GM12873 (cell line): ENCODE measurements around the gene SLC25A21.

Source experiments
- TF ChIP-seq, protein P1 (sequence below): IDR thresholded peaks from 2 replicates; pipeline ENCODE4 v1.5.1; 2012; ENCODE audit warnings: low read depth, mild to moderate bottlenecking, moderate library complexity, low read length, control low read depth; ENCODE audit not compliant: insufficient read depth; ENCODE audit errors: missing control alignments

SLC25A21 gene

DNA sequence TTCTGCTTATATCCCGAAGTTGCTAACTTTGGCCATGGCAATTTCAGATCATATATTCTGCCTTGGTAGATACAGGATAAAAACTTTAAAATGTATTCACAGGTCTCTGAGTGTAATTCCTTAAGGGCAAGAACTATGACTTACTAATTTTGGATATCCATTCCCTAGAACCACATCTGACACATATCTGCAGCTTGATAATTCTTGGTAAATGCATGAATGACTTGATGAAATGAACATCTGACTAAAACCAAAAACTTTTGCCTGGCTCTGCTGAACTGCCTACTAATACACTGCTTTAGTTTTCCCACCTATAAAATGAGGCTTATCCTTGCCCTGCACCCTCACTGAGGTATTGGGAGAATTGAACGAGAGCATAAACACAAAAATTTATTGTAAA, 32.2 kb downstream of the SLC25A21 start:
- TF ChIP-seq, protein P1, sequence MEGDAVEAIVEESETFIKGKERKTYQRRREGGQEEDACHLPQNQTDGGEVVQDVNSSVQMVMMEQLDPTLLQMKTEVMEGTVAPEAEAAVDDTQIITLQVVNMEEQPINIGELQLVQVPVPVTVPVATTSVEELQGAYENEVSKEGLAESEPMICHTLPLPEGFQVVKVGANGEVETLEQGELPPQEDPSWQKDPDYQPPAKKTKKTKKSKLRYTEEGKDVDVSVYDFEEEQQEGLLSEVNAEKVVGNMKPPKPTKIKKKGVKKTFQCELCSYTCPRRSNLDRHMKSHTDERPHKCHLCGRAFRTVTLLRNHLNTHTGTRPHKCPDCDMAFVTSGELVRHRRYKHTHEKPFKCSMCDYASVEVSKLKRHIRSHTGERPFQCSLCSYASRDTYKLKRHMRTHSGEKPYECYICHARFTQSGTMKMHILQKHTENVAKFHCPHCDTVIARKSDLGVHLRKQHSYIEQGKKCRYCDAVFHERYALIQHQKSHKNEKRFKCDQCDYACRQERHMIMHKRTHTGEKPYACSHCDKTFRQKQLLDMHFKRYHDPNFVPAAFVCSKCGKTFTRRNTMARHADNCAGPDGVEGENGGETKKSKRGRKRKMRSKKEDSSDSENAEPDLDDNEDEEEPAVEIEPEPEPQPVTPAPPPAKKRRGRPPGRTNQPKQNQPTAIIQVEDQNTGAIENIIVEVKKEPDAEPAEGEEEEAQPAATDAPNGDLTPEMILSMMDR: no peak

DNA sequence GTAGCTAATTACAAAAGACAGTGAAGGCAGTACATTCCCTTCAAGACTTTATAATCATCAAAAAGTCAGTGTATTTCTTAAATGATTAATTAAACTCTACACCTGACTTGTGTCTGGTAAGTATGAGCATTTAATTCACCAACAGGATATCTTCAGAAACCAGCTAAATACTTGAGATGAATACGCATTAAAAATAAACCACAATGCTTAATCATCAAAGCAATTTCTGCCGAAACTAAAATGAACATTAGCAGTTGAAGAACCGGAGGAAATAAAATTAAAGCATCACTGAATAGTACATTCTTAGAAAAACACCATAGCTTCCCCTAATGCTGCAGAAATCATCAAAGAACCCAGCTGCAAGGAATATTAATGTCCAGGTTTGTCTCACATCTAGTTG, 32.7 kb downstream of the SLC25A21 start:
- TF ChIP-seq, protein P1: no peak

GRCh38 chr14:37138898-37139297, 33.5 kb downstream of the SLC25A21 start:
- TF ChIP-seq, protein P1: no peak

DNA sequence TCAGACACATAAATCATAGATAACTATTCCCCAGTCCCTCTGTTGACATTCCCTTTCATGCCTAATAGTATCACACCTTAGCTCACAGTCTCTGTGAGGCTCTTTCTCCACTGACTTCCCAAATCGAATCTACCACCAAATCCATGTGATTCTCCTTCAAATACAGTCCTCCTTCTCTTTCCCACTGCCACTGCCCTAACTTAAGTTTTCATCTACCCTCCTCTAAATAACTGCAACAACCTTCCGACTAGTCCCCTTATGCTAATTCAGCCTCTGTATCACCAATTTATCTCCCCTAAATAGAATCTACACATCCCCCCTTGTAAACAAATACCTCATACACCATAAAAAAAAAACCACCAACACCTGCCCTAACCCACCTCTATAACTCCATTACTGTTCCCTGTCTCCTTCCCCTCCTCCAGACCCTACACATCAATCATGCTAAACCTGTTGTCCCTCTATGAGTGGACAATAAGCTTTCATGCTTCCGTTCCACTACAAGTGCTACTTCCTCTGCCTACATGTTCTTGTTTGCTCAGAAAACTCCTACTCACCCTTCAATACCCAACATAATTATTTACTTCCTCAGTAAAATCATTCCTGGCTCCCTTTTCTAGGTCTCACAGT, 39.0 kb downstream of the SLC25A21 start:
- TF ChIP-seq, protein P1: no peak

- TF ChIP-seq, protein P1: no peak
Observed at GRCh38 chr14:37131205-37131604, 41.2 kb downstream of the SLC25A21 start.

- TF ChIP-seq, protein P1: no peak
Observed at GRCh38 chr14:37129047-37129446, 43.4 kb downstream of the SLC25A21 start.

DNA sequence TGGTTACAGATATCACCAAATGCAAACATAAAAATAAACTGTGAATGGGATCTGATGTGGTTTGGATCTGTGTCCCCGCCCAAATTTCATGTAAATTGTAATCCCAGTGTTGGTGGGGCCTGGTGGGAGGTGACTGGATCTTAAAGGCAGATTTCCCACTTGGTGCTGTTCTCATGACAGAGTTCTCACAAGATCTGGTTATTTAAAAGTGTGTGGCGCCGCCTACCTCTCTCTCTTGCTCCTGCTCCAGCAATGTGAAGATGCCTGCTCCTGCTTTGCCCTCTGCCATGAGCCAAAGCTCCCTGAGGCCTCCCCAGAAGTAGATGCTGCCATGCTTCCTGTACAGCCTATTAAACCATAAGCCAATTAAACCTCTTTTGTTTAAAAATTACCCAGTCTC, 47.8 kb downstream of the SLC25A21 start:
- TF ChIP-seq, protein P1: peak; percentile 15
